ENCODE measurements around the gene IFT52.
A peak's percentile ranks its signal among the peaks of the same experiment; 100 is the strongest.
"Not testable (repeated sequence)": the region's sequence is repeated elsewhere in the genome, so short reads cannot be mapped to it uniquely, and the experiment has no call there.

The IFT52 gene

GRCh38 chr20:43569282-43569681 lies 21.5 kb upstream of the IFT52 start:
- no peak for DNase-seq

DNA sequence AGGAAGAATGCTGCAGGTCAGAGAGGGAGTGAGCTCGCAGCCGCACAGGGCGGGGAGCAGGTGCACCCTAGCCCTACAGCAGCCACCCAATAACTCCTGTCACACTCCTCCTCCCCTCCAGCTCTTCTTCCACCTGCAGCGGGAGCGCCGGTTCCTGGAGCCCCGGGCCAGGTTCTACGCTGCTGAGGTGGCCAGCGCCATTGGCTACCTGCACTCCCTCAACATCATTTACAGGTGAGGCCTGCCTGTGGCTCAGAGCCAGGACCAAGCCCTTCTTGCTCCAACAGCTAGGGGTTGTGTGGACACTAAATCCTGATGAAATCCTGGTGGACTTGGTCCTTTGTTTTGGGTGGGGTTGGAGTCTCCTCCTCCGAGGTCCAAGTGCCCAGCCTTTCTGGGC lies 20.2 kb upstream of the IFT52 start:
- DNase-seq: no peak

DNA sequence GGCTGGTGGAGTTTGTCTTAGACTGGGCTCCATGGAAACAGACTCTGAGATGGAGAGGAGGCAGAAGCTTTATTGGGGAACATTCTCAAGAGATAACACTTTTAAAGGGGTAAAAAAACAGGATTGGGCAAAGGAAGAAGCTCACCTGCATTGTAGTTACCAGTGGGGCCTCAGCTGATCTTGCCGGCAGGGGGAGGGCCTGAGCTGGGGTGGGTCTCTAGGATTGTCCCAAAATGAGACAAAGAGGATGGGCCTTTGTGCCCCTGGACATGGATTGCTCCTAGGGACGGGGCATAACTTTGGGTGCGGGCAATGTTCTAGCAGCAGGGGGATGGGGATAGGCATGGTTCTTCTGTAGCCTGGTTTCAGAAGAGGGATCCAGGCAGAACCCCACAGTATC lies 19.4 kb upstream of the IFT52 start:
- no peak for DNase-seq

GRCh38 chr20:43571771-43572170 lies 19.0 kb upstream of the IFT52 start:
- no peak for DNase-seq

DNA sequence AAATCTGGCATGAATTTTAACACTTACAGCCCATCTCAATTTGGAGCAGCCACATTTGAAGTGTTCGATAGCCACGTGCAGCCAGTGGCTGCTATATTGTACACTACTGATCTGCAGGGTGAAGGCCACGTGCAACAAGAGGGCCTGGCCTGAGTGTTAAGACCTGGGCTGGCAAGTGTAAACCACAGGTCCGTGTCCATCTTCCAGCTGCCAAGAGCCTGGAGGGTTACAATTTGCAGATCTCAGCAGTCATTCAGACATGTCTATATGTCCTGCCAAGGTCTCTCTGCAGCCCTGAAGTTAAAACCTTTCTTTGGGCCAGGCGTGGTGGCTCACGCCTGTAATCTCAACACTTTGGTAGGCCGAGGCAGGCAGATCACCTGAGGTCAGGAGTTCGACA lies 17.8 kb upstream of the IFT52 start:
- no peak for DNase-seq

DNA sequence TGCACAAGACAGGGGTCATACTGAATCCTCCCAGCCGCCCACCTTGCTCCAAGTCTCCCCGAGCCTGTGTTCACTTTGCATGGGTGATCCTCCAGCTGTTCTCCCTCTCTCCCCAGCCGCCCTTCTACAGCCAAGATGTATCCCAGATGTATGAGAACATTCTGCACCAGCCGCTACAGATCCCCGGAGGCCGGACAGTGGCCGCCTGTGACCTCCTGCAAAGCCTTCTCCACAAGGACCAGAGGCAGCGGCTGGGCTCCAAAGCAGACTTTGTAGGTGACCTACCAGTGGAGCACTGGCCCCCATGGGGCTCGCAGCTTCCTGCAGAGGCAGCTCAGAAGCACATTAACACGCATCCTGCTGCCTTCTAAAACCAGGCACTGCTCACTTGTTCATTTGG lies 14.6 kb upstream of the IFT52 start:
- no peak for DNase-seq

GRCh38 chr20:43579861-43580793 lies 10.6 kb upstream of the IFT52 start:
- DNase-seq: no peak

DNA sequence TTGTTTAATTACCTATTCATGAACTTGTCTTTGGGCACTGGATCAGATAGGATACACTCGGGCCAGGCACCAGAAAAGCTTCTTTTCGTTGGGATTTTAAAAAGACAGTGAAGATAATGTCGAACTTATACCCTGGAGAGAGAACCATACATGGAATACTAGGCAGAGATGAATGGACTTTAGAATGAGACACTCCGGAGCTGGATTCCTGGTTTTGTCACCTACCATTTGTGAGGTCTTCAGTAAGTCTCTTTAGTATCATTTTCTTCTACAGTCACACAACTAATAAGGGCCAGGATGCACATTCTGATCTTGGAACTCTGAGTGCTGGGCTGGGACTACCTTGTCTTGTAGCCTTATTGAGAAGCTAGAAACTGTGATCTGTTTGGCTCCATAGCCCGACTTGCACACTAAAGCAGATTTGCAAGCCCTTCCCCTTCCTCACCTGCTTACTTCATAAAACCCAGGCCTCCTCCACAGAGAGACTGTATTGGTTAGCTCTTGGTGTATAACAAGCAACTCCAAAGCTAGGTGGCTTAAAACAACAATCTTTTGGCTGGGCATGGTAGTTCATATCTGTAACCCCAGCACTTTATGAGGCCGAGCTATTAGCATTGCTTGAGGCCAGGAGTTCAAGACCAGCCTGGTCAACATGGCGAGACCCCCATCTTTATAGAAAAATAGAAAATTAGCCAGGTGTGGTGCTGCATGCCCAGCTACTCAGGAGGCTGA lies 7.4 kb upstream of the IFT52 start:
- DNase-seq: no peak

GRCh38 chr20:43583982-43584432 lies 6.7 kb upstream of the IFT52 start:
- DNase-seq: no peak

DNA sequence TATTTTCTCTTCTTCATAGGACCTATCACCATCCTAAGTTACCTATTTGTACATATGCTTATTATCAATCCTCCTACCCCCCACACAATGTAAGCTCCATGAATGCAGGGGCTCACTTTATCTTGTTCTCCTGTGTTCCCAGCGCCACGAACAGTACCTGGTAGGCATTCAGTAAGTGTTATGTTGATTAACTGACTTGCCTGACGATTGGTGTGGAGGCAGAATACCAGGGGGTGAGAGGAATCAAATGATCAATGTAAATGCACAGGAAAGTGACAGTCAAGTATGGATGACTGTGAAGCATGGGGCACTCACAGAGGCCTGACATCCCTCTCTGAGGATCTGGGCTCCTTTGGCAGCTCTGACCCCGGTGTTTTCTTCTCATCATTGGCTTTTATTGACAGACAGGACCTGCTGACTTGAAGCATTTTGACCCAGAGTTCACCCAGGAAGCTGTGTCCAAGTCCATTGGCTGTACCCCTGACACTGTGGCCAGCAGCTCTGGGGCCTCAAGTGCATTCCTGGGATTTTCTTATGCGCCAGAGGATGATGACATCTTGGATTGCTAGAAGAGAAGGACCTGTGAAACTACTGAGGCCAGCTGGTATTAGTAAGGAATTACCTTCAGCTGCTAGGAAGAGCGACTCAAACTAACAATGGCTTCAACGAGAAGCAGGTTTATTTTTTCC lies 6.1 kb upstream of the IFT52 start:
- no peak for DNase-seq

GRCh38 chr20:43586641-43587040 lies 4.1 kb upstream of the IFT52 start:
- DNase-seq: no peak

DNA sequence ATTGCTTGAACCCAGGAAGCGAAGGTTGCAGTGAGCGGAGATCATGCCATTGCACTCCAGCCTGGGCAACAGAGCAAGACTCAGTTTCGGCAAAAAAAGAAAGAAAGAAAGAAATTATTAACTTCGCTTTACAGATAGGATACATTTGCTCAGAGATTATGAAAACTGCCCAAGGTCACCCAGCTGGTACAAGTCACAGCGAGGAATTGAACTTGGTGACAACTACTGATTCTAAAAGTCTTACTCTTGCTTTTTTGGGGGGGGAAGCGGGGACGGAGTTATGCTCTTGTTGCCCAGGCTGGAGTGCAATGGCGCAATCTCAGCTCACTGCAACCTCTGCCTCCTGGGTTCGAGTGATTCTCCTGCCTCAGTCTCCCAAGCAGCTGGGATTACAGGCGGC lies 2.2 kb upstream of the IFT52 start:
- not testable (repeated sequence) for DNase-seq

- peak; percentile 28 for DNase-seq
These were observed 723 bp upstream of the IFT52 start for GRCh38 chr20:43590036-43590391.

DNA sequence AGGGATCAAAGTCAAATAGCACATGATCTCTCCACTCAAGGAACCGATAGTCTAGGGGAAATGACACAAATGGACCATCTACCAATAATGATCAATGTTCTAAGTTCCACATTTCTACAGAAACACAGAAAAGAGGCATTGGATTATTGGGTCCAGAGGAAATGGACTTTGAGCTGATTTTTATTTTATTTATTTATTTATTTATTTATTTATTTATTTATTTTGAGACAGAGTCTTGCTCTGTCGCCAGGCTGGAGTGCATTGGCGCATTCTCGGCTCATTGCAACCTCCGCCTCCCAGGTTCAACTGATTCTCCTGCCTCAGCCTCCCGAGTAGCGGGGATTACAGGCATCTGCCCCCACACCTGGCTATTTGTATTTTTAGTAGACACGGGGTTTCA lies 11.2 kb downstream of the IFT52 start:
- DNase-seq: not testable (repeated sequence)

DNA sequence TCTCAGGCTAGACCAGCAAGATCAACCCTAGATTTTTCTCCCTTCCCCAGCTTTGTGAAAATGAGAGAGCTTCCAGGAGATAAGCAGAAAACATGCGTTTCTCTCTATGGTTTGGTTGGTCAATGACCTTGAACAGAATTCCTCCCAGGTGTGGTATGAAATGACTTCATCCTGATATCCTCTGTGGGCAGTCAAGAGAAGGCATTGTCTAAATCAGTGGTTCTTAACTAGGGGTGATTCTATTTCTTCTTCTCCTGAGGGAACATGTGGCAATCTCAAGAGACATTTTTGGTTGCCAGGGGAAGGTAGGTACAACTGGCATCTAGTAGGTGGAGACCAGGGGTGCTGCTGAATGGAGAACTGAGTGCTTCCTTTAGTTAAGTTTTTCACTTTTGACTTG lies 12.4 kb downstream of the IFT52 start:
- no peak for DNase-seq

DNA sequence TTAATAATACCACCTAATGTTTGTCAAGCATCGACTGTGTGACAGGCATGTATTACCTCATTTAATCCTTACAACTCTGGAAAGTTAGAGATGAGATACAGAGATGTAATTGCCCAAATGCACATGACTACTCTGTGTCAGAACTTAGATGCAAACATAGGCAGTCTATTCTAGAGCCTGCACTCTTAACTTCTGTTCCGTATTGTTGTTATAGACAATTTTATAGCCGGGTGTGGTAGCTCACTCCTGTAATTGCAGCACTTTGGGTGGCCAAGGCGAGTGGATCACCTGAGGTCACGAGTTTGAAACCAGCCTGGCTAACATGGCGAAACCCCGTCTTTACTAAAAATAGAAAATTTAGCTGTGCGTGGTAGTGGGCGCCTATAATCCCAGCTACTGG lies 15.0 kb downstream of the IFT52 start:
- DNase-seq: no peak

DNA sequence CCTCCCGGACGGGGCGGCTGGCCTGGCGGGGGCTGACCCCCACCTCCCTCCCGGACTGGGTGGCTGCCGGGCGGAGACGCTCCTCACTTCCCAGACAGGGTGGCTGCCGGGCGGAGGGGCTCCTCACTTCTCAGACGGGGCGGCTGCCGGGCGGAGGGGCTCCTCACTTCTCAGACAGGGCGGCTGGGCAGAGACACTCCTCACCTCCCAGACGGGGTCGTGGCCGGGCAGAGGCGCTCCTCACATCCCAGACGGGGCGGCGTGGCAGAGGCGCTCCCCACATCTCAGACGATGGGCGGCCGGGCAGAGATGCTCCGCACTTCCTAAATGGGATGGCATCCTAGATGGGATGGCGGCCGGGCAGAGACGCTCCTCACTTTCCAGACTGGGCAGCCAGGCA lies 16.5 kb downstream of the IFT52 start:
- not testable (repeated sequence) for DNase-seq

- no peak for DNase-seq
These were observed 40.9 kb downstream of the IFT52 start for GRCh38 chr20:43631598-43631997.

GRCh38 chr20:43636429-43636828 lies 45.7 kb downstream of the IFT52 start:
- DNase-seq: no peak

GRCh38 chr20:43642548-43642947 lies 51.8 kb downstream of the IFT52 start:
- DNase-seq: no peak

DNA sequence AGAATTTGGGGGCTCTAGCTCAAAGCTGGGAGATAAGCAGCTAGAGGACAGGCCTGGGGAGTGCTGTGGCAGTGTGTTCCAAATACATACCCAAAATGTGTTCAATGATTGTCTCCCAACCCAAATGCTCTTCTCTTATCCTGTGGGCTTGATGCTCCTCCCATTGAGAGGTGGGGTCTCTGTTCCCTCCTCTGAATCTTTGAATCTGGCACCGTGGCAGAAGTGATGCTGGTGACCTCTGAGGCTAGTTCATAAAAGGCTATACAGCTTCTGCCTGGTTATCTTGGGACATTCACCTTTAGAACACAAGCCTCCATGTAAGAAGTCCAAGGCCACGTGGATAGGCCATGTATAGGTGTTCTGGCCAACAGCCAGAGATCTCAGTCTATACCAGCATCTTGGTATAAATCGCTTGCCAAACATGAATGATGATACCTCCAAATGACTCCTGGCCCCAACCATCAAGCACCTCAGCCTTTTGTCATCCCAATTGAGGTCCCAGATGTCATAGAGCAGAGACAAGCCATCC lies 60.3 kb downstream of the IFT52 start:
- DNase-seq: no peak

DNA sequence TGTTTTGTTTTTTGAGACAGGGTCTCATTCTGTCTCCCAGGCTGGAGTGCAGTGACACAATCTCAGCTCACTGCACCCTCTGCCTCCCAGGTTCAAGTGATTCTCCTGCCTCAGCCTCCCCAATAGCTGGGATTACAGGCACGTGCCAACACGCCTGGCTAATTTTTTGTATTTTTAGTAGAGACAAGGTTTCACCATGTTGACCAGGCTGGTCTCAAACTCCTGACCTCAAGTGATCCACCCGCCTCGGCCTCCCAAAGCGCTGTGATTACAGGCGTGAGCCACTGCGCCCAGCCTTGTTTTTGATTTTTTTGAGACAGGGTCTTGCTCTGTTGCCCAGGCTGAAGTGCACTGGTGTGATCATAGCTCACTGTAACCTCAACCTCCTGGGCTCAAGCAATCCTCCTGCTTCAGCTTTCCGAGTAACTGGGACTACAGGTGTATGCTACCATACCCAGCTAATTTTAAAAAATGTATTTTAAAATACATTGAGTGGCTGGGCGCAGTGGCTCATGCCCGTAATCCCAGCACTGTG lies 61.0 kb downstream of the IFT52 start:
- DNase-seq: not testable (repeated sequence)

- no peak for DNase-seq
These were observed 63.2 kb downstream of the IFT52 start for GRCh38 chr20:43653966-43654365.

Data from activated CD4-positive, alpha-beta T cell treated with anti-CD3 and anti-CD28 coated beads for 48 hours (primary cell).